B cell (primary cell): ENCODE data around the gene CHD6.

ENCODE experiments used
- EZH2 ChIP-seq: IDR thresholded peaks from 2 replicates; pipeline ENCODE4 v1.6.1; 2012; ENCODE audit warnings: borderline replicate concordance, low read depth, mild to moderate bottlenecking, moderate library complexity, low read length; ENCODE audit not compliant: insufficient read depth, poor library complexity, severe bottlenecking
- TF ChIP-seq, protein P1 (sequence below): fragments of 200-600 bp; IDR thresholded peaks from one replicate; pipeline ENCODE4 v1.8.0; 2022; ENCODE audit warnings: antibody characterized with exemption, mild to moderate bottlenecking

DNA sequence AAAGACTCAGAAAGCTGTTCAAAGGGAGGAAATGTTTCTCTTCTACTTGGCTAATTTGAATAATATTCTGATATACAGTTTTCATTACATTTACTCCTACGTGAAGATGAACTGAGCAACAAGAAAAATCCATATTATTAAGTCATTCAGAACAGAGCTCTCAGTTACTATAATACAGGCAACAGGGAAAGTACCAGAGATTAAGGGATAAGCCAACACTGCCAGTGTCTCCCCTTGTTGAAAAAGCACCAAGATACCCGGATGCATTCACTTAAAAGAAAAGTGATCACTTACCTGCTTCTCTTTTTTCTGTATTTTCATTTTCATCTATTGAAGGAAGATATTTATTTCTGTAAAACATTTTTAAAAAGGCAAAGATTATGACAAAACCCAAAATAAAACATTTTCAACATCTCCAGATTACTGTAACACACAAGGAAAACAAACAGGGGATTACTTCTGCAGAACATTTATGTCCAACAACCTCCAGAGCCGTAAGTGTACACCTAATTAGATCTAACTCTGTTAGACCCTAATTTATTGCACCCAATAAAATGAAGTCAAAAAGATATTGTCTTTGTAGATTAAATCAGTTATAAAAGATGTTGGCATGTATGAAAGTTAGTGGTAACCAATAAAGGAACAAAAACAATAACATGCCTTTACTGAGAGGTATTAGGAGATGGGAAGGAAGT, 67.0 kb downstream of the CHD6 start:
- TF ChIP-seq, protein P1, sequence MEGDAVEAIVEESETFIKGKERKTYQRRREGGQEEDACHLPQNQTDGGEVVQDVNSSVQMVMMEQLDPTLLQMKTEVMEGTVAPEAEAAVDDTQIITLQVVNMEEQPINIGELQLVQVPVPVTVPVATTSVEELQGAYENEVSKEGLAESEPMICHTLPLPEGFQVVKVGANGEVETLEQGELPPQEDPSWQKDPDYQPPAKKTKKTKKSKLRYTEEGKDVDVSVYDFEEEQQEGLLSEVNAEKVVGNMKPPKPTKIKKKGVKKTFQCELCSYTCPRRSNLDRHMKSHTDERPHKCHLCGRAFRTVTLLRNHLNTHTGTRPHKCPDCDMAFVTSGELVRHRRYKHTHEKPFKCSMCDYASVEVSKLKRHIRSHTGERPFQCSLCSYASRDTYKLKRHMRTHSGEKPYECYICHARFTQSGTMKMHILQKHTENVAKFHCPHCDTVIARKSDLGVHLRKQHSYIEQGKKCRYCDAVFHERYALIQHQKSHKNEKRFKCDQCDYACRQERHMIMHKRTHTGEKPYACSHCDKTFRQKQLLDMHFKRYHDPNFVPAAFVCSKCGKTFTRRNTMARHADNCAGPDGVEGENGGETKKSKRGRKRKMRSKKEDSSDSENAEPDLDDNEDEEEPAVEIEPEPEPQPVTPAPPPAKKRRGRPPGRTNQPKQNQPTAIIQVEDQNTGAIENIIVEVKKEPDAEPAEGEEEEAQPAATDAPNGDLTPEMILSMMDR: no peak
- no peak for TF ChIP-seq EZH2
